Prostate gland (tissue), 2 donors: ENCODE measurements around the gene CDC73.

Source experiments
- POLR2A ChIP-seq: fragments of 450-650 bp; IDR thresholded peaks from one replicate; pipeline ENCODE4 v1.6.1; 2016; ENCODE audit warnings: antibody characterized with exemption, mild to moderate bottlenecking
- POLR2AphosphoS5 ChIP-seq: sonication (generic); formaldehyde crosslinking; IDR thresholded peaks from one replicate; pipeline ENCODE4 v1.6.1; 2017; ENCODE audit warnings: antibody characterized with exemption
- TF ChIP-seq, protein P1 (sequence below), 4 experiments: fragments of 200-600 bp in 2 of 4; fragments of 450-650 bp in 2 of 4; sonication (generic) in 2 of 4; IDR thresholded peaks; 1 replicate in 3 of 4; 2 replicates in 1 of 4; pipeline ENCODE4 v1.5.1; 2016 to 2019; ENCODE audit warnings: antibody characterized with exemption in 4 of 4, mild to moderate bottlenecking in 2 of 4, moderate library complexity in 2 of 4

DNA sequence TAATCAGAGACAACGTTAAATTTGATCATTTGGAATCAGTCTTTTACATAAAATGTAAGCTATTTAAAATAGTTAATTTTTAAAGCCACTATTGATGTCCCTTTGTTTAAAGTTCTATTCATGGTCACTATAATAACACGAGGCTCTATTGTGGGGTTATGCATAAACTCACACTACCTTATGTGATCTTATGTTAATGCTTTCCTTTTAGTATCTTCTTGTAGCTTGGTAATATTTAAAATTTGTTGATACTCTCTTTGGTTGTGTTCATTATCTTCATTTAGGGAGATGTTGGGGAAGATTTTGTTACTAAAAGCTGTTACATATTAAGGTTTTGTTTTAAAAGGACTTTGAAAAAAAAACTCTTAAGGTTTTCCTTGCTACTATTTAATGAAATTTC is 63.4 kb downstream of the CDC73 start:
- TF ChIP-seq, protein P1, sequence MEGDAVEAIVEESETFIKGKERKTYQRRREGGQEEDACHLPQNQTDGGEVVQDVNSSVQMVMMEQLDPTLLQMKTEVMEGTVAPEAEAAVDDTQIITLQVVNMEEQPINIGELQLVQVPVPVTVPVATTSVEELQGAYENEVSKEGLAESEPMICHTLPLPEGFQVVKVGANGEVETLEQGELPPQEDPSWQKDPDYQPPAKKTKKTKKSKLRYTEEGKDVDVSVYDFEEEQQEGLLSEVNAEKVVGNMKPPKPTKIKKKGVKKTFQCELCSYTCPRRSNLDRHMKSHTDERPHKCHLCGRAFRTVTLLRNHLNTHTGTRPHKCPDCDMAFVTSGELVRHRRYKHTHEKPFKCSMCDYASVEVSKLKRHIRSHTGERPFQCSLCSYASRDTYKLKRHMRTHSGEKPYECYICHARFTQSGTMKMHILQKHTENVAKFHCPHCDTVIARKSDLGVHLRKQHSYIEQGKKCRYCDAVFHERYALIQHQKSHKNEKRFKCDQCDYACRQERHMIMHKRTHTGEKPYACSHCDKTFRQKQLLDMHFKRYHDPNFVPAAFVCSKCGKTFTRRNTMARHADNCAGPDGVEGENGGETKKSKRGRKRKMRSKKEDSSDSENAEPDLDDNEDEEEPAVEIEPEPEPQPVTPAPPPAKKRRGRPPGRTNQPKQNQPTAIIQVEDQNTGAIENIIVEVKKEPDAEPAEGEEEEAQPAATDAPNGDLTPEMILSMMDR (IDR thresholded peaks at IDR 0.05): no peak
- no peak for TF ChIP-seq POLR2A
- no peak for TF ChIP-seq POLR2AphosphoS5
